Hepatocyte (in vitro differentiated cells): Measurements from ENCODE around the gene ITGBL1.

ENCODE experiments used
- CTCF ChIP-seq: fragments of 200-600 bp; sonication (generic); IDR thresholded peaks from 2 replicates; pipeline ENCODE4 v1.5.1; 2016; ENCODE audit warnings: antibody characterized with exemption, mild to moderate bottlenecking; ENCODE audit not compliant: poor library complexity
- EZH2 ChIP-seq: fragments of 200-600 bp; sonication (generic); IDR thresholded peaks from 2 replicates; pipeline ENCODE4 v1.6.1; 2016; ENCODE audit warnings: antibody characterized with exemption, mild to moderate bottlenecking, borderline replicate concordance
- EZH2phosphoT487 ChIP-seq: fragments of 200-600 bp; sonication (generic); IDR thresholded peaks from one replicate; pipeline ENCODE4 v1.6.1; 2018; ENCODE audit warnings: antibody characterized with exemption, mild to moderate bottlenecking, low read depth, moderate library complexity; ENCODE audit not compliant: unreplicated experiment, severe bottlenecking

GRCh38 chr13:101714195-101714594 lies 261.7 kb downstream of the ITGBL1 start:
- TF ChIP-seq CTCF (no peak), EZH2 (no peak), EZH2phosphoT487 (no peak)
